AML-193 (cell line): ENCODE data around the gene FAM89B.

Source experiments
- DNase-seq, 2 experiments: peaks; one replicate each; lab custom pipeline; 2025; lab: John Stamatoyannopoulos, UW

FAM89B gene

DNA sequence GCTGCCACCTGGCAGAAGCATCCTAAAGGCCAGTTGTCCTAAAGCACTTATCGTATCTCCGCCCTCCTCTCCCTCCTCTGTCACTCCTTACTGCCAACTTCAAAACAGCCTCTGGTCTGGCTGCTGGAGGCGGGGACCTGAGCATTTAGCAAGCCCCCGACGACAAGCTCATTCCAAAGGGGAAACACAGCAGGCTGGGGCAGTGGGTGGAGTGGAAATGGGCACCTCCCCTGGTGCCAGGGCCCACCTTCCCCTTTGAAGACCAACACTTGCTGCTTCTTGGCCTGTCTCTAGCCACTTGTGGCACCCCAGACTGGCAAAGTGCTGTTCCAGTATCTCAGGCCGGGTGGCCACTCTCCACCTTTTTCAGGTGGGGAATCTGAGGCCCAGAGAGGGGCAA is 38.1 kb downstream of the FAM89B start:
- DNase-seq = no peak

DNA sequence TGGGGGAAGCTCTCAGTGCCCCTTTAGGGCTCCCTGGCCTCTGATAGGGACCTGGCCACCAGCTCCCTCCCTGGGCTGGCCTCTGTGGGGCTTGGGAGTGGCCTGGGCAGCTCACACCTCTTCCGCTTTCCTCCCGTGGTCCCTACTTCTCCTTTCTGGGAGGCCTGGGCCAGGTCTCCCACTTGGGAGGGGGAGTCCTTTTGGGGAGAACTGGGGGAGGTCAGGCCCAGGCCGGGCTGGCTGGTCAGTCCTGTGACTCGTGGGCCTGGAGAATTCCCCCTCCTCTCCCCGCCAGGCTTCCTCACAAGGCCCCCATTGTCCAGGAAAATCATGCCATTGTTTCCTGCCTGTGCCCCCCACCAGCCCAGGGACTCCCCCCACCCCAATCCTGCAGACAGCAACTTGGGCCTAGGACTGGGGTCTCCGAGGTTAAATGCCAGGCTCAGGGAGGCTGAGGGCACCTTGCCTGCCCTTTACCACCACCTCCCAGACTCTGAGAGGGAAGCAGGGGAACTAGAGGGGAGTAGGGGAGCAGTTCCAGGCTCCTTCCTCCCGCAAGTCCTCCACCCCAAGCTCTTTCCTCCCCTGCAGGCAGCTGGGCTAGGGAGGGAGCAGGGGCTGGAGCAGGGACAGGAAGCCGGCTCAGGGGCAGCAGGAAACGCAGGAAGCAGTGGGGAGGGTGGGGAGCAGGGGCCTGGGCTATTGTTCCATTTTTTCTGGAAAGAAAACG is 38.9 kb downstream of the FAM89B start:
- peak; percentile 76 to 77 for DNase-seq

DNA sequence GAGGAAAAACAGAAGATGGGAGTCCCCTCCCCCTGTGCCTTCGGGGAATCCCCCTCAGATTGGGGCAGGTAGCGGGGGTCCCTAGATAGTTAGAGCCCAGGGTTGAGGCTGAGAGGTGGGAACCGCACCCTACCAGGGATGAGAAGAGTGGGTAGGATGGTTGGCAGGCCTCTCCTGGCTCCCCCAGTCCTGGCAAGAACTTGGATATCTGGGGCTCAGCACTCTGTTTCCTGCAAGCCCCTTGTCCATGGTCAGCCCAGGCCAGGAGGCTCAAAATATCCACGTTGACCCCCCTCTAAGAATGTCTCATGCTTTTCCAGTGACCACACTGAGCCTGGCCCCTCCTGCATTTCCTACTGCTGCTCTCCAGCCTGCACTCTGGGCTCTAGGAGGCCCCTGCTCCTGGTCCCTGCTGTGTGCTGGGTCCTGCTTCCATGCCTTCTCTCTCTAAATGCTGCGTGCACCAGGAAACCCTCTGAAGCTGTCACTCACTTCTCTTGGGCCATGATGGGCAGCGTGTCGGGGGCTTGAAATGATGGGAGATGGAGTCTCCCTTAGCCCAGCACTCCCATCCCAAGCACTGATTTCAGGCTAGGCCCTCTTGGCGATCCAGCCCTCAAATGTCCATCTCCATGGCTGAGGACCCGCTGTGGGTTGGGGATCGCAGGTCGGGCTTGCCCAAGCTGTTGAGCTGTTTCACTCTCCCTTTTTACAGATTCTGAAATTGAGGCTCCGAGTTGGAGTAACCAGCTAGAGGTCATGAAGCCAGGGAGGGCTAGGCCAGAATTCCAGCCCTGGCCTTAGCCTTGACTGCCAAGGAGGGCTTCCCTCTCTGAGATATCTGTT is 39.6 kb downstream of the FAM89B start:
- no peak for DNase-seq

DNA sequence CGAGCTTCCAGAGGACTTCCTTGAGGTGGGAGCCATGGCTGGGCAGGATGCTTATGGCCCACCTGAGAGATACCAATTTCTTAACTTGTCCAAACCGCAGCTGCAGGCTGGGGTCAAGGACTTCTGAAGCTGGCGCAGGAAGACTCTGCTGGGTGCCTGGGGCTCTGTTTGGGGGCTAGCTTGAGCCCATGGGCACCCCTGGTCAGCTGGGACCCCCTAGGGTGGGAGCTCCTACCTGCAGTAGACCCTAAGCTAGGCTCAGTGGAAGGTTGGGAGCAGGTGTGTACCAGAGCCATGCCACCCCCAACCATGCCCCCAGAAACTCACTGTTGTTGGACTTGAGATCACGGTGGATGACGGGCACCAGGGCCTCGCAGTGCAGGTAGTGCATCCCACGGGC is 40.4 kb downstream of the FAM89B start:
- no peak for DNase-seq

DNA sequence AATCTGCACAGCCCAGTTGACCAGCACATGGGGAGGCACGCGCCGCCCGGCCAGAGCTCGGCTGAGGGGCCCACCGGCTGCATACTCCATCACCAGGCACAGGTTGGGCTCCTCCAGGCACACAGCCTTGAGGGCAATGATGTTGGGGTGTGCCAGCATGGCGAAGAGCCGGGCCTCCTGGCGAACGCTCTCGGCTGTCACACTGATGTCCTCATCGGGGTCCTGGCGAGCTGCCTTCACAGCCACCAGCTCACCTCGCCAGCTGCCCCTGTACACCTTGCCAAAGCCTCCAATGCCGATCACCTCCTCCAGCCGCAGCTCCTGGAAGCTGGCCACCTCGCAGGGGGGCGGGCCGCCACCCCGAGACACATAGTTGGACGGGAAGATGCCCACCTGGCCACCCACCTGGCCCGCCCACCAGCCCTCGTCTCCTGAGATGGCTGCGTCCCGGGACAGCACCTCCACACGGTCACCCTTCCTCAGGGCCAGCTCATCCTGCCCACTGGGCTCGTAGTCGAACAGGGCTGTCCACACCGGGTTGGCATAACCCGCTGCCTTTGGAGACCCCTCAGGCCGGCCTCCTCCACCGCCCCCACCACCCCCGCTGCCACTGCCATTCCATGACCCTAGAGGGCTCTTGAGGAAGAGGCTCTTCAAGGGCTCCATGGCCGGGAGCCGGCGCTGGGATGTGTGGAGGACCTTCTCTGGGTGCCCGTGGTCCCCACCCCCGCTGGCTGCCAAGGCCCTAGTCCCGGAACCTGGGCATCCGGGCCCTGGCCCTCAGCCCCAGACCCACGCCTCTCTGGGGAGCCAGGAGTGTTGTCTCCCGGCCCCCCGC is 41.0 kb downstream of the FAM89B start:
- DNase-seq = no peak

DNA sequence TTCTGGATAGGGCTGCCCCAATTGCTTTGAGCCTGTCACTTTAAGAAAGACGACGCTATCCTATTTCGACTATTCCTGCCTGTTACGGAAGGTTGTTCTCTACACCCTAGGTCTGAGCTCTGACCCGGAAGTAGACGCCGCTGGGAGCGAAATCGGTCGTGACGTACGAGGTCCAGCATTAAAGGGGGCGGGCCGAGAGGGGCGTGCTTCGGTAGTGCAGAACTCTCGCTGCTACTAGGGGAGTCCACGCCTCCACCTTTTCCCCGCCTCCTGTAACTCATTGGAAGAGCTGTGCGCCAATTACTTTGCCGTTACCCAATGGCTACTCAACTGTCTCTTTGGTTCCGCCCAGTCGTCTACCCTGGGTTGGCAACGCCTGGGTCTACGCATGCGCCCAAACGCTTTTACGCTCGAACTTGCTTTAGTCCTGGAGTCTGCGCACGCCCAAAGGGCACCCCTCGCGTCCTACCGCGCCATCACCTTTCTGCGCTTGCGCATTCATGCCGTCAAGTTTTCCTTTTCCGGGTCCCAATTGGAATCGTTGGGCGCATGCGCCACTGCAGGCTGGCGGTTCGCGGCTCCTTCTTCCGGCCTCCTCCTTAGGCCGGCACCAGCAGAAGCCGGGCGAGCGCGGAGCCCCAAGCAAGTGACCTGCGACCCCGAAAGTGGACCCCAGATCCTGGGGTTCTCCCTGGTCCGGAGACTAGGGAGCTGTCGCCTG is 43.1 kb downstream of the FAM89B start, which contains the start of gene PCNX3:
TSS of gene PCNX3 (plus strand) at position 548 of the 721 bp plus-strand sequence. CDS start 536 bp downstream, outside the sequence.
- DNase-seq = peak; percentile 100

DNA sequence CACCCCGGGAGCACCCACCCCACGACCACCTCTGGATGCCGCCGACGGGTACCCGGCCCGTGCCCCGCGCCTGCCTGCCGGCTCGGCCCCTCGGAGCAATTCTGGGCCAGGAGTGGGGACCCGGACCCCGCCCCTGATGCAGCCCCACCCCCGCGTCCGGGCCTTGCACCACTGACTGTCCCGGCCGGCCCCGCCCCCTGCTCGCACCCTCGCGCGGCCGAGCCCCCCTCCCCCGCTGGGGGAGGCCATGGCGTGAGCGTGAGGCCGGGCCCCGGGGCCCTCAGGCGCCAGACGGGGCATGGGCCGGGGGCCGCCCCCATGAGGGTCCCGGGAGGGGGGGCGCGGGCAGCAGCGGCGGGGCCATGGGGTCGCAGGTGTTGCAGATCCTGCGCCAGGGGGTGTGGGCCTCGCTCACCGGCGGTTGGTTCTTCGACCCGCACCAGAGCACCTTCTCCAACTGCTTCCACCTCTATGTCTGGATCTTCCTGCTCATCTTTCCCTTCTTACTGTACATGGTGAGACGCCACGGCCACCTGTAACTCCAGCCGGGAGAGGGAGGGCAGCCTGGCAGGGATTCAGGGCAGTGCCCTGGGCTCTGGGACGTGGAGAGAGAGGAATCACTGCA is 43.7 kb downstream of the FAM89B start:
- peak in 1 of 2 experiments; percentile 4 for DNase-seq

DNA sequence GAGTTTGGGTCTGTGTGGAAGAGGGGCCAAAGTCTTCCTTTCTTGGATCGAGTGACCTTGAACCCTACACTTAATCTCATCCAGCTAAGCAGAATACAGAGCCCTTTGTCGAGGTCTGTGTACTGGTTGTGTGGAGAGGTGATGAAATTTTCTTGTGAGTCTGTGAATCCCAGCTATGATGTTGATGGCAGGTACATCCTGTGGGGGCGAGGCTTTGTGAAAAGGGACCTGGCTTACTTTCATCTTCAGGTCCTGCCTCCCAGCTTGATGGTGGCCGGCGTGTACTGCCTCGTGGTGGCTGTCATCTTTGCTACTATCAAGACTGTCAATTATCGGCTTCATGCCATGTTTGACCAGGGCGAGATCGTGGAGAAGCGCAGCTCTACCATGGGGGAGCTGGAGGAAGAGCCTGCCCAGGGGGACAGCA is 44.2 kb downstream of the FAM89B start:
- DNase-seq = no peak

DNA sequence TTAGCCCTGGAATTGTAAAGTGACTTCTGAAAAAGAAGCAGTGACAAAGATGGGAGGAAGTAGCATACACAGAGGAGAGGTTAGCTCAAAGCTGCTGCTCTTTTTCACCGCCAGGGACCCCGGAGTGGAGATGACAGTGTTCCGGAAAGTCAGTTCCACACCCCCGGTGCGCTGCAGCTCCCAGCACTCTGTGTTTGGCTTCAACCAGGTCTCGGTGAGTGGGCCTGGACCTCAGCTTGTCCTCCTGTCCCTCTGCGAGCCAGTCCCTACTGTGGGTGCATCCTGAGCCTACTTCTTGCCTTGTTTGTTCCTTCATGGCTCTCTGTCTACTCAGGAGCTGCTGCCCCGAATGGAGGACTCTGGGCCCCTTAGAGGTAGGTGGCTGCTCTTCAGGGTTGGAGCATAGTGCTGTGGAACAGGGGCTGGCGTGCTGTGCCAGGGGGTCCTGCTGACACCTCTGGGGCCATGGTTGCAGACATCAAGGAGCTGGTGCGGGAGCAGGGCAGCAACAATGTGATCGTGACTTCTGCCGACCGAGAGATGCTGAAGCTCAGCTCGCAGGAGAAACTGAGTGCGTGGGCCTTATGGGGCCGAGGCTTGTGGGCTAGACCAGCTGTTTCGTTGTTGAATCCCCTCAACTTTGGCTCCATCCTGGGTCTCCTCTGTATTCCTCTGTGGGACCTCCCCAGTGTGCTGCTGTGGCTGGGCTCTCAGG is 45.0 kb downstream of the FAM89B start:
- DNase-seq = no peak

DNA sequence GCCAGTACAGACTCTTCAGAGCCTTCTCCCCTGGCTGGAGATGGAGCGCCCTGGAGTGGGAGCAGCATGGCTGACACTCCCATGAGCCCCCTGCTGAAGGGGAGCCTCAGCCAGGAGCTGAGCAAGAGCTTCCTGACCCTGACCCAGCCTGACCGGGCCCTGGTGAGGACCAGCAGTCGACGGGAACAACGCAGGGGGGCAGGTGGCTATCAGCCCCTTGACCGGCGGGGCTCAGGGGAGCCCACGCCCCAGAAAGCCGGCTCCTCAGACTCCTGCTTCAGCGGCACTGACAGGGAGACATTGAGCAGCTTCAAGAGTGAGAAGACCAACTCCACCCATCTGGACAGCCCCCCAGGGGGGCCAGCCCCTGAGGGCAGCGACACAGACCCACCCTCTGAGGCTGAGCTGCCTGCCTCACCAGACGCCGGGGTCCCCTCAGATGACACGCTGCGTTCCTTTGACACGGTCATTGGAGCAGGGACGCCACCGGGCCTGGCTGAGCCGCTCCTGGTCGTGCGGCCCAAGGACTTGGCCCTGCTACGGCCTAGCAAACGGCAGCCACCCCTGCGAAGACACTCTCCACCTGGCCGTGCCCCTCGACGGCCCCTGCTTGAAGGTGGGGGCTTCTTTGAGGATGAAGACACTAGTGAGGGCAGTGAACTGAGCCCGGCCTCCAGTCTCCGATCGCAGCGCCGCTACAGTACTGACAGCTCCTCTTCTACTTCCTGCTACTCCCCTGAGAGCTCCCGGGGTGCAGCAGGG is 45.8 kb downstream of the FAM89B start:
- no peak for DNase-seq

DNA sequence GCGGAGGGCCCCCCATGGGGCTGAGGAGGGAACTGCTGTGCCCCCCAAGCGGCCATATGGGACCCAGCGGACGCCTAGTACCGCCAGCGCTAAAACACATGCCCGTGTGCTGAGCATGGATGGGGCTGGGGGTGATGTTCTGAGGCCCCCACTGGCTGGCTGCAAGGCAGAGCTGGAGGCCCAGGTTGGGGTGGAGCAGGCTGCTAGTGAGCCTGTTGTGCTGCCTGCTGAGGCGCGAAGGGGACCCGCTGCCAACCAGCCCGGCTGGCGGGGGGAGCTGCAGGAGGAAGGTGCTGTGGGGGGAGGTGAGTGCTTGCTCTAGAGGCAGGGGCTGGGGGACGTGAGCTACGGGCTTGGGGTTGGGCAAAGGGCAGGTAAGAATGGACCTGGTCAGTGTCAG is 46.4 kb downstream of the FAM89B start:
- no peak for DNase-seq

DNA sequence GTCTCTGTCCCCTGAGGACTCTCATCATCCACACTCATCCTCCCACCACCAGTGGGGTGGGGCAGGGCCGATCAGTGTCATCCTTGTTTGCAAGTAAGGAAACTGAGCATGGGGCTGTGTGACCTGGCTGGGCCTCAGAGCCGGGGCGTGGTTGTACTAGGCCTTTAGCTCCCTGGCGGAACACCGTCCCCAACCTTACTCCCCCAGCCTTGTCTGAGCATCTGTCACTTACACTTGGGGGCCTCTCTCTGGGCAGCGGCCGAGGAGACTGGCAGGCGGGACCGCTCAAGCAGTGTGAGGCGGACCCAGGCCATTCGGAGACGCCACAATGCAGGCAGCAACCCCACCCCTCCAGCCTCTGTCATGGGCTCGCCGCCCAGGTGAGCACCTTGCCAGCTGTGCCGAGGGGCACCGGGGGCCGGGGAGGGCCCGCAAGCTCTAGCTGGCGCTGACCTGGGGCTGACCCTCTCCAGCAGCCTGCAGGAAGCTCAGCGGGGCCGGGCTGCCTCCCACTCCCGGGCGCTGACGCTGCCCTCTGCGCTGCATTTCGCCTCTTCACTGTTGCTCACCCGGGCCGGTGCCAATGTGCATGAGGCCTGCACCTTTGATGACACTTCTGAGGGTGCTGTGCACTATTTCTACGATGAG is 47.1 kb downstream of the FAM89B start:
- no peak for DNase-seq

DNA sequence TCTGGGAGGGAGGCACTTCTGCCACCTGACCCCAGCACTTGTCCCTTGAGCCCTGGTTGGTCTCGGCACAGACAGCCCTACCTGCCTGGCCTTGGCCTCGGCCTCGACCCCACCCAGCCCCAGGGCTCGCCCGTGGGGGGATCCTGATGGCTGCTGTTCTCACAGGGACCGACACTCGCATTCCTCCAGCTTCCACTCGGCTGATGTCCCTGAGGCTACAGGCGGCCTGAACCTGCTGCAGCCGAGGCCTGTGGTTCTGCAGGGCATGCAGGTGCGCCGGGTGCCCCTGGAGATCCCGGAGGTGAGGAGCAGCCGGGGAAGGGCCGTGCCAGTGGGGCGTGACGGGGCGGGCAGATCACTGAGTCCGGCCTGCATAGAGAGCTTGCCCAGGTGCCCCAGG is 48.3 kb downstream of the FAM89B start:
- no peak for DNase-seq

DNA sequence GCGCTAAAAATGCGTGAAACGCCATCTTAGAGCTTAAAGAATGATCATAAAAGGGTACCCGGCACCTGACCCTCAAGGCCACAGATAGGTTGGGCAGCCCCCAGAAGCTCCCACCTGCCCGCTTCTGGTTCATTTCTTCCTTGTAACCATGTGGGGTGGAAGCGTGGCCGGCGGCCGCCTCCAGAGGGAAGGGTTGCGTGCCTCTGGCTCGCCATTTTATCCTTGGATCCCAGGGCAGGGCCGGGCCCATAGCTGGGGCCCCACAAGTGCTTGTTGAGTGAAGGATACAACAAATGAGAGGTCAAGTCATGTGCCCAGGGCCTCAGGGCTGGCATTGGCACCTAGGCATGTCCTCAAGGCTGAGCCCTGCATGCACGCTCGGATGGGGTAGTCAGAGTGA is 49.1 kb downstream of the FAM89B start:
- no peak for DNase-seq

DNA sequence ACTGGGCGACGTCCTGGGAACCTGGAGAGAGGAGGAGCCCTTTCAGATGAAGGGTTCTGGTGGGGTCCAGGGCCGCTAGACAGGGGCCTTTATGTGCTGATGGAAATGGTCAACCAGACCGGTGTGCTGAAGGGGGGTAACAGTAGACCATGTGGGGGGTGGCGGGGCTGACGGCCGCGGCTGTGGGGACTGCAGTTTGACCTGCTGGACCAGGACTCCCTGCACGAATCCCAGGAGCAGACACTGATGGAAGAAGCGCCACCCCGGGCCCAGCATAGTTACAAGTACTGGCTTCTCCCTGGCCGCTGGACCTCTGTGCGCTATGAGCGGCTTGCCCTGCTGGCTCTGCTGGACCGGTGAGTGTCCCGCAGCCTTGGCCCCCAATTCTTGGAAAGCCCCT is 49.7 kb downstream of the FAM89B start:
- no peak for DNase-seq

DNA sequence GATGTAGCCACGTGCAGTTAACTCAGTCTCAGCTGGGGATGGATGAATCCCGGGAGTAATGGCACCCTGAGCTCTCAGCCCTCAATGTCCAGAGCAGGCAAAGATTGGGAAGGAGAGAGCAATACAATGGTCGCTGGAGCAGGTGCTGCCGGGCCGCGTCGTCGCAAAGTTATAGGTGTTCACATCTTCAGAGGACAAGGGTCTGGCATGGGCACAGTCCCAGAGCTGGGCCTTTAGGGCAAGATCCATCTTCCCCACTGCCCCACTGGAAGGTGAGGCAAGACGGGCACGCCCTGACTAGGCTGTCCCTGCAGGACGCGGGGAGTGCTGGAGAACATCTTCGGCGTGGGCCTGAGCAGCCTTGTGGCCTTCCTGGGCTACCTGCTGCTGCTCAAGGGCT is 50.8 kb downstream of the FAM89B start:
- DNase-seq = no peak
